Islet precursor cell (in vitro differentiated cells): Measurements from ENCODE around the gene SGCD.

Experiments used
- DNase-seq: peaks from one replicate; pipeline ENCODE4 v3.0.0-alpha.2; 2018

SGCD gene

DNA sequence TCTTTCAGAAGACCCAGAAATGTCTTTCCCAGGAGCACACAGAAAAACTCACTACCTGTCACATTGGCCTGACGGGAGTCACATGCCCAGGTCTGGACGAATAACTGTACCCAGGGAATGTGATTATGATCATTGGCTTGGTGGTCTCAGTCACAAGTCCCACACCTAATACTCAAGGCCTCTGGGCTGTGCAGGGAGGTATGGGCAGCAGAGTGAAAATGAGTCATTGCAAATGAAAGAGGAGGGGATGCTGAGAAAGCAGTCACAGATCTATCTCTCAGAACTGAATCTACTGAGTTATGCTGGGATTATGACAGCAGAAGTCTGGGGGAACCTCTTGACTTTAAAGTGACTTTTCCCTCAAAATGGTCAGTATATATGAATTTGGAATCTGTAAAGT lies 36.9 kb downstream of the SGCD start:
- no peak for DNase-seq

DNA sequence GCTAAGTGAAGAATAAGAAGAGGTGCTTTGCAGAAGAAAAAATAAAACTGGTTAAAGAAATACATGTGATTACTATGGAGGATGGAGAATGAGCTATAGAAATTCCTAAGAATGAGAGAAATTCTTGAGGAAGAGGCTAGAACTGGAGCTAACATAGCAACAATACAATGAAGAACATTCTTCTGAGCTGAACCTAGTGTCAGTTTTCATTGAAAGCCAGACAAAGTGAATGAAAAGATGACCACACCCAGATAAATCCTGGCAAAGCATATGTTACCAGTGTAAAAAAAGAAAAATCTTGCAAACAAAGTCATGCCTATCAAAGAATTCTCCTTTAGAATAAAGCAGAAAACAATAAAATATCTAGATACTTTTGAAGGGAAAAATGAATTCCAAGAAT lies 39.6 kb downstream of the SGCD start:
- no peak for DNase-seq

DNA sequence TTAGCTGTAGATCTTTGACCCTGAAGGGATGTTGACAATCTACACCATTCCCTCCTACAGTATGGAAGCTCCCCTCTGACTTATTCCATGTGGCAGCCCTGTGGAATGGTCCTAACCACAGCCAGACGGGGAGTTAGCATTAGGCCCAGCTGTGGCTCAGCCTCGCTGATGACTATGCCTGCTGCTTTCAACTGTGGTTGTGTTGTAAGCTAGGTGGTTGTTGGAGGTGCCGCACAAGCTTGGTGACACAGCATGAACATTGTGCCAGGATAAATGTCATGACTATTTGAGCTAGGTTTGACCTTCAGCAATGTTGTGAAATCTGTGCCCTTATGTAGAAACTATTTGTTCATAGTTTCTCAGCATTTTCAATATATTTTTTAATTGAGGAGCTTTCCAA lies 40.6 kb downstream of the SGCD start:
- DNase-seq: peak; percentile 63

GRCh38 chr5:156375895-156376495 lies 49.0 kb downstream of the SGCD start:
- no peak for DNase-seq

DNA sequence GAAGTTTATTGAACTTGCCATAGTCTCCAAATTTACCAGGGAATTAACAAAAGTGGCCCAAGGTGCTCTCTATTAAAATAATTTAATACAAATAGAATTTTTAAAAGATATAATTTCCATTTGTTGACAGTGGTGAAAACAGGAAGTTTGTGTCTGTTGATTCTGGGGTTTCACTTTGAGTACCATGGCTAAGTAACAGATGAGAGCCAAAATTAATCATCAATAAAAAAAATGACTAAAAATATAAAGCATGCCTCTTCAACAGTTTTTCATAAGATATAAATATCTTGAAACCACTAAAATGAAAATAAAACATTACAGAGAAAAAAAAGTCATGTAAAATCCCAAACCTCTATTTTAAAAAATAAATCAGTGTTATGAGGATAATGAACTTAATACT lies 49.8 kb downstream of the SGCD start:
- DNase-seq: no peak

DNA sequence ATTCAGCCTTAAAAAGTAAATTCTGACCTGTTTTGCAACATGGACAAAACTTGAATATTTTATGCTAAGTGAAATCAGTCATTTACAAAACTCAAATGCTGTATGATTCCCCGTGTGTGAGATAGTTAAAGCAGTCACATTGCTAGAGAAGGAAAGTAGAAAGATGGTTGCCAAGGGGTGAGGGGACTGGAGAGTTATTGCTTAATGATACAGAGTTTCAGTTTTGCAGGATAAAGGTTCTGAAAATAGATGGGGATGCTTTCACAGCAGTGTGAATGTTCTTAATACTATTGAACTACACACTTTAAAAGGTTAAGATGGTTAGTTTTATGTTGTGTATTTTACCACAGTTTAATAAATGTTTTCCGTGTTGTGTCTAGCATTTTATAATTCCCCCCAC lies 51.2 kb downstream of the SGCD start:
- DNase-seq: no peak

GRCh38 chr5:156379206-156379605 lies 52.2 kb downstream of the SGCD start:
- DNase-seq: no peak

DNA sequence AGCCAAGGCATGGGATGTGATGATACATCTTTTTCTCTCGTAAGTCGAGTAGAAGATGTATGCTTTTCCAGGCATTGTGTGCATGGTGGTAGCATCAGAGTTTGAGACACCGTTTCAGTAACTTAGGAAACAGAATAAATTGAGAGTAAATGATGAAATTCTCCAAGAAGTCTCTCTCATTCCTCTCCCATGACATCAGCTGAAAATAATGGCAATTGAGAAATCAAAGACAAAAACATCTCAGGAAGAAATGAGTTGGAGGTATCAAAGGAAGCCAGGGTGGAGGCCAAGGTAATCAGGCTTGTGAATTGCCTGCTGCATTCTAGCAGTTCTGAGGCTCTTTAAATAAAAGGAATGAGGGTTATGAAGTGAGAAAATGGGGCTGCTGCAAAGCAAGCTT lies 53.9 kb downstream of the SGCD start:
- DNase-seq: no peak

DNA sequence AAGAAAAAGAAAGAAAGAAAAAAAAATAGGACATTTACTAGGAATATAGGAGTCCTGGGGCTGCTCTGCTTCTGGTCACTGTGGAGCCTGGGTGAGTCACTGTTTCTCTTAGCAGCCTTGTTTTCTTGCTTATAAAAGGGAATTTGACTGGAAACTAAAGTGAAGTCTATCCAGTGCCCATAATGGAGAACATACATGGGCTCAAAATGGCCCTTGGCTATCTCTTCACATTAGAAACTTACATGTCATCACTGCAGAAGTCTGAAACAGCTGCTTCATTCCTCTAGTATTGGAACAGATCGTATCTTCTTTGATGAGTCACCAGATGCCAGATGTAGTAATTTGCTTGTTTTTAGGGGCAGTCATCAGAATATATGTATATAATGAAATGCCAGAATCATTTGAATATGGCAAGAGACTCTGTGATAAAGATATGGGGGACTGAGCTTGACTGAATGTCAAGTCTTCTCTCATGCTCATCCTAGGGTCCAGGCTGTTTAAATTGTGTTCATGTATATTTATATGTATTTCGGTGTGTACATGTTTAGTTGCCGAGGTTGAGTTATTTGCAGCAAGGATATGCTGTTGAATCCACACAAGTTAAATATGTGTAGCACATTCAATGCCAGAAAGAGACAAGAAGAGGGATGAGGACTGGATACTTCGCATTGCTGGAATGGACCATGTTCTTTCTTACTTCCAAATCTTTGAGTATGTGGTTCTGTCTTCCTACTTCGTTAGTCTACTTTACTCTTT lies 56.7 kb downstream of the SGCD start:
- no peak for DNase-seq

- no peak for DNase-seq
Measured at GRCh38 chr5:156385416-156385815, 58.5 kb downstream of the SGCD start.

DNA sequence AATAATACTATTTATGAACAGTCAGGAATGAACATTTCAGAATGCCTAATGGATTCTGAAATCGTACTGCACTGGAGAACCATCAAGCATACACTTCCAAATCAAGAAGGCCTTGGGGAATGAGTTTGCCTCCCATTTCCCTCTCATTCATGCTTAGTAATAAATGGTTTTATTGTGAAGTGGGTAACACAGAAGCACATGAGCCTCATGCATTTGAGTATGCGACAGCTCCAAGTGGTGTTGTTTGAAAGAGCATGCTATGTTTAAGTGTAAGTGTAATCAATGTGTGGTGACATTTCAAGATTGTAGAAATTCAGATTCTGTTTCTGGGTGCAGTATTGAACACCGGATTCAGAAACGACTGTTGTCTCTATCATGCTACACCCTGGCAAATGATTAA lies 60.0 kb downstream of the SGCD start:
- DNase-seq: no peak

DNA sequence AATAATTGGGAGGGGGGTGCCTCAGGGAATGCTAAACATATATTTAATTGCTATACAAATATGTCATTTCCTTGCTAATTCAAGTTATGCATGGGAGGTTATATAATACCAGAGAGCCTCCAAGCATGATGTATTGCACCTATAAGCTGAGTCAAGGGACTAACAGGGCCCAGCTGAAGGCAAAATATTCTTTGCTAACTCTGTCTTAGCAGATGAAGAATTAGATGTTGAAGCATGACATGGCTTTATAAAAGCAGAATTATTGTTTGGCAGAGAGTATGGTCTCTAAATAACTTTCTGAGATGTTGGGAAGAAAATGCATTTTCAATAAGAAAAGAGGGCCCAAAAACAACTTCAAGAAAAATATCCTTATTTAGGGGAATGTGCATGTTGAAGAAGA lies 60.4 kb downstream of the SGCD start:
- DNase-seq: no peak

DNA sequence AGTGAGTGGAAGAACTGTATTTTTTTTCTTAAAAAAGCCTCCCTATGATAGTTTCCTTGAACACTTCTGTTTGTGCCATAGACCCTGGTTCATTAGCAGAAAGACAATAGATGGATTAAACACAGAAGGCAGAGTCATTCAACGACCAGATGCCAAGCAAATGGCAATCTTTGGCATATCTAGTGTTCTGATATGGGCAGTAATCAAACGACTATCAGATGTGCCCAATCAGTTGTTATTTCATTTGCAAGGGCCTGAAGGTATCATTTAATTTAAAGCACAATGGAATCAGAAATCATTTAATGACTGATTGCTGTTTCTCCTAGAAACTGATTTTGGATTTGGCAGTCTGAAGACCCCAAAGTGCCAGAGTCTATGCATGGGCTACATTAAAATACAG lies 61.3 kb downstream of the SGCD start:
- DNase-seq: no peak

DNA sequence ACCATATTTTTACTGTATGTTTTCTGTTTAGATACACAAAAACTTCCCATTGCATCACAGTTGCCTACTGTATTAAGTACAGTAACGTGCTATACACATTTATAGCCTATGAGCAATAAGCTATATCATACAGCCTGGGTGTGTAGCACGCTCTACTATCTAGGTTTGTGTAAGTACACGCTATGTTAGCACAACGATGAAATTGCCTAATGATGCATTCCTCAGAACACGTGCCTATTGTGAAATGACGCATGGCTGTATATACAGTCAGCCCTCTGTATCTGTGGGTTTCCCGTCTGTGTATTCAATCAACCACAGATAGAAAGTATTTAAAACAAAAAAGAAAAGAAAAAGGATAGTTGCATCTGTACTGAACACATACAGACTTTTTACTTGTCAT lies 64.2 kb downstream of the SGCD start:
- DNase-seq: no peak

DNA sequence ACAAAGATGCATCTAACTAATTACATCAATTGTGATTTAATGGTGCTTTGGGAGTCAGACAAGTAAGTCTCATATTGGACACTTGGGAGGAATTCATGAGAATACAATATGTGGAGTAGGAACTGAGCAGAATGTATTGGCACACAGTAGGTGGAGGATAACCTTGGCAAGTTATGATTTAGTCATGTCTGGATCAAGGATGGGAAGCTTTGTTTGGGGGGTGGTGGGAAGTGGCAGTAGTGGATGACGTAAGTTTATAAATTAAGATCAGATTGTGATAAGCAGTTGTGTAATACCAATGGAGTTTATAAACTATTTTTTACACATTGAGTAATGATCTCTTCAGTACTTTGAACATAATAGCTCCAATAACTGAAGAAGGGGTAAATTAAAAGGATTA lies 67.0 kb downstream of the SGCD start:
- DNase-seq: no peak

- no peak for DNase-seq
Measured at GRCh38 chr5:156394642-156395305, 67.8 kb downstream of the SGCD start.

DNA sequence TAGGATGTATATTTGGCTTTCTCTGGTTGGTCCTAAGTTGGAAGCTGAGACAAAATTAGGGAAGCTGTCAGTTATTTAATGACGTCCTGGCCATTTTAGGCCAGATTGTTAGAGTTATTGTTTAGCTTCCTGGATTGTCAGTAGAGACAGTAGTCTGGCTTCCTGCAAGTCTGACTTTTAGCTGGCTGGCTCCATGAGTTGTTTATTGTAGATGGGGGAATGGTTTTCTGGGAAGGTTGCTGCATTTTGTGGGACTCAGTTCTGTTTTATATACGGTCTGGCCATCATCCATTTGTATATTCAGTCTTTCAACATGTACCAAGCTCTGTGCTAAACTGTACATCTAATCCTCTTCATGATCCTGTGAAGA lies 68.3 kb downstream of the SGCD start:
- DNase-seq: no peak

GRCh38 chr5:156396063-156396829 lies 69.3 kb downstream of the SGCD start:
- no peak for DNase-seq

GRCh38 chr5:156396830-156397081 lies 69.8 kb downstream of the SGCD start:
- DNase-seq: no peak

- DNase-seq: no peak
Measured at GRCh38 chr5:156399323-156399722, 72.4 kb downstream of the SGCD start.

GRCh38 chr5:156400231-156400986 lies 73.4 kb downstream of the SGCD start:
- no peak for DNase-seq

GRCh38 chr5:156401804-156402203 lies 74.8 kb downstream of the SGCD start:
- DNase-seq: no peak

DNA sequence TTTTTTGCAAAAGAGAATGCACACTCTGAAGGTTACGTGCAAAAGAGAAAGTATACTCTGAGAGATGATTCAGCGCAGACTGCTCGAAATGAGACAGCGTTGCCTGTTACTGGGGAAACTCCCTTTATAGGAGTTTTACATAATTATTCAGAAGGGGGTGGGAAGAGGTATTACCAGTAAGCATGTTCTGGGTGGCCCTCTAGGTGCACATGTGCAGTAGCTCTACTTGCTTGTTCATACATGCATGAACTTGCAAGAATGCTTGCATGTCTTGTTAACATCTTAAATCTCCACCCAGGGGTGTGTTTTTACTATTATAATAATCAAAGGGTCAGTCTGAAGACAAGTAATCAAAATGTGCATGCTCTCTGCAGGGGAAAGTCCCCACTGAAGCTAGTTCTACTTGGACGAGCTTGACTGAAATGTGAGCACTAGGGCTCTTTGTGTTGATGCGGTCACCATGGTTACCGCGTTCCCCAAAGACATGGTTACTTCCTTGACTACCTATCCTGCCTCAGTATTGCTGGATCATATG lies 75.5 kb downstream of the SGCD start:
- DNase-seq: no peak
